HG03060 (cell line): ENCODE measurements around the gene LTBP1.

Experiments used
- ATAC-seq: cut with Tn5 transposase; IDR thresholded peaks from one replicate; pipeline ENCODE4 v1.9.1; 2021; ENCODE audit warnings: low read depth, moderate number of reproducible peaks; ENCODE audit not compliant: unreplicated experiment

The LTBP1 gene

GRCh38 chr2:33278245-33278943, 331.6 kb downstream of the LTBP1 start:
- ATAC-seq: no peak

DNA sequence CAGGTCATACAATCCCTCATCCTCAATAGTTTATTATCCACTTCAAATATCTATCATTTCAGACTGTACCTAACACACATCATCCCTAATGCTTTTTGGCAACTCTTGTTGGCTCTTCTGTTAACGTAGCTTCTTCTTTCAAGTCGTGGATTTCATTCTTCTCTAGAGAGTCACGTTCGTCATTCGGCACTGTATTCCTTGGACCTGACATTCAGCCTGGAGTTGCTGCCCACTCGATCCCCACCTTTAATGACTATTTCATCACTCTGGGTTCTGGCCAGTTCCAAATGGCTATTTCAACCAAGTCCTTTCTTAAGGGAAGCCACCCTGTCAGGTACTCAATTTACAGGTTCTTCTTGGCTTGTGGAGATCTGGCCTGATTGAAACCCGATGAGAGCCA, 337.5 kb downstream of the LTBP1 start:
- no peak for ATAC-seq

DNA sequence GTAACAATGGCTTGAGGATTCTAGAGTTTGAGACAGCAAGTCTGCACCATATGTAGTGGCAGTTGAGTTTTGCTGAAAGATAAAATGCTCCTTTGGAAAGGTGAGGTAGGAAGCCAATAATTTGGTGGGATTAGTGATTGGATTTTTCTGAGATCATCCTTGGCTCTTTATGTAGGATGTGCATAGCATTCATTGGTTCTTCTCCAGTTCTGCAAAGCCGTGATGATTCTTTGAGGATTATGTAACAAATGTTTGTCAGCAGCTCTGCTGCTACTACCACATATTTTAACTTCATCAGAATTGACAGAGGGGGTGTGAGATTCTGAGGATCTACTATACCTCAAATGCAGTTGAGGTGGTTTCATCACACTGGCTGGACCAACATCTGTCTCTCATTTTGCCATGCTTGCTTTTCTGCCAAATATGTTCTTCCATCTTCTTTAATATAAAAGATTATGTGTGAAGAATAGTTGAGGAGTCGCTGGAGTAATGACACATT, 340.8 kb downstream of the LTBP1 start:
- ATAC-seq: no peak

DNA sequence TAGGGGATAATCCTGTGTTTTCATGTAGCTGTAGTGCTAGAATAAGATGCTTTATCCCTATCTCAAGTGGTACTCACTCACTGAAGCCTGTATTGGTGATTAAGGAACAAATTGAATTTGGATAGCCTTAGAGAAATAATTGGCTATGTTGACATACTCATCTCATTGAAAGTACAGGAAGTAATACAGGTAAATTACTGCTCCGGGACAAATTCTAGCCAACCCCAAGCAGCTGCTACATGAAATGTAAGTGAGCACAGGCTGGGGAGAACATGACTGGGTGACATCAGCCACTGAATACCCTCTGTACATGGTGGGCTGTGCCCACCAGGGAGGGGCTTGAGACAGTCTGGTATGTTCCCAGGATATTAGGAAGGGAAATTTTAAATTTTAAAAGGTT, 341.3 kb downstream of the LTBP1 start:
- no peak for ATAC-seq

DNA sequence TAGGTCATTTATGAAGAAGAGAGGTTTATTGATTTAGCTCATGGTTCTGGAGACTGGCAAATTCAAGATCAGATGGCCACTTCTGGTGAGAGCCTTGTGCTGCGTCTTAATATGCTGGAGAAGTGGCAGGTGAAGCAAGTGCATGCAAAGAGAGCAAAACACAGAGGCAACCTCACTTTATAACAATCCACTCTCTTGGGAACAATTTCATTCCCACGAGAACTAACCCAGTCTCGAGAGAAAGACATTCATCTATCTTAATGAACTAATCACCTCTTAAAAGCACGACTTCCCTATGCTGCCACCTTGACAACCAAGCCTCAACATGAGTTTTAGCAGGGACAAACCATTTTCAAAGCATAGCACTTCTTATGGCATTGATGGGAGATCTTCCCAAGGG, 343.2 kb downstream of the LTBP1 start:
- no peak for ATAC-seq

DNA sequence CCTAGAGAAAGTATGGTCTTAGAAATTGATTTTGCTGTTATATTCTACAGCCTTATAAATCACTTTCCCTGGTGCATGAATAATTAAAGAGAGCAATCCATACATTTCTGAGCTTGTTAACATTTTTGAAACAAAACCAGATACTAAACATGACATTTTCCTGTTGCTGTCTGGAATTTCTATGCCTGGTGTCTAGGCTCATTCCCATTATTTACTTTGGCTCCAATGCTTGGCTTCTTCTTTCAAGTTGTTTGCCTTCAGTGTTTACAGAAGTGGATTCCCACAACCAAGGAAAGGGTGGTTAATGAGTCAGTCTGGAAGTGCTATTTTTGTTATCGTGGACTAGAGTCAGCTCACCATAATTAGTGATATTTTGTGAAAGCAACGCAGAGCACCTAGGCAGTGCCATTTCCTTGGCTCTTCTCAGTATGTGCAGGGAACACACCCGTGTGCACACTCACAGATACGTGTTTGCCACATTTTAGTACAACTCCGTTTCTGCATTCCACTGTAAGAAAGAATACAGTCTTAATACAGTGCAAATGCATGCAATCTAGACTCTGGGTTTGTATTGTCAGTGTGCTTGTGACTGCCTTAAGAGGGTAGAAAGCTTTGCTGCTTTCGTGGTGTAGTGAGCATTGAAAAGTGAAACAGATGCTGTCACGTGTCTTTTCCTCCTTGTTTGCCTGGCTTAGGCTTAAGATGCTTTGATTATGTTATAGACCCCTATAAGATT, 344.7 kb downstream of the LTBP1 start:
- no peak for ATAC-seq

DNA sequence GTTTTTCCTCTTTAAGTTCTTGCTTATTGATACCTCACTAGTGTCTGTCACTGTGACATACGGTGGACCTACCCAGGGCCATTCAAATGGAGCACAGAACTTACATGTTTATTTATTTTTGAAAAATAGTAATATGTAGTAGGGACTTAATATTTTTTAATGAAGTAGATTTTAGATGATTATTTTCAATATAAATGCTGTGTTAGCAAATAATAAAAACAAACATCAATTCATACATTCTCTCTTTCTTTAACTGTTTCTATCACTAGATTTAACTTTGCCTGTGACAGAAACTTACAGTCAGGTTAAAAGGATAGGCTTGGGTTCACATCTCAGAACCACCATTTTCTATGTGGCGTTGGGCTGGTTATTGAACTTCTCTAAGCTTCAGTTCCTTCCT, 345.3 kb downstream of the LTBP1 start:
- no peak for ATAC-seq

DNA sequence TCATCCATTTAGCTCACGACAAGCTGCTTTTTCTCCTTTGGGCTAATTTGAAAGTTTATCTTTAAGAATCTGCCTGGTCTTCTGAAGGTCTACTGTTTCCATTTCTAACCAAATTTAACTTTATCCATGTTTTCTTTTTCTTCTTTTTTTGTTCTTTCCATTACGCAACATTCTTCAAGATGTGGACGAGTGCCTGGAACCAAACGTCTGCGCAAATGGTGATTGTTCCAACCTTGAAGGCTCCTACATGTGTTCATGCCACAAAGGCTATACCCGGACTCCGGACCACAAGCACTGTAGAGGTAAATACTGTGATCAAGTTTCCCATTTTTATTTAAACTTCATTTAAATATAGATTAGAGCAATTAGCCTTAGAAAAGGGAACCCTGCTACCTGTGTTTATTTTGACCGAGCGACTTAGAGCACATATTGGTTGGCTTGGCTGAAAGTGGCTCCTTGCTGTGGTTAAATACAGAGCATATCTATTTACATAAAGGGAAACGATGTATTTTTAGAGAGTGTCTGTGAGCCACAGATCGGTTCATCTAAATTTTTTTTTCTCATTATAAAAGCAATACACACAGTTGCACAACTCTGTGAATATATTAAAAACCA, 346.3 kb downstream of the LTBP1 start:
- no peak for ATAC-seq

GRCh38 chr2:33298233-33298632, 351.5 kb downstream of the LTBP1 start:
- ATAC-seq: no peak

GRCh38 chr2:33301355-33301754, 354.6 kb downstream of the LTBP1 start:
- ATAC-seq: no peak

- no peak for ATAC-seq
Measured at GRCh38 chr2:33302348-33302747, 355.6 kb downstream of the LTBP1 start.

GRCh38 chr2:33304032-33304864, 357.5 kb downstream of the LTBP1 start:
- ATAC-seq: no peak

DNA sequence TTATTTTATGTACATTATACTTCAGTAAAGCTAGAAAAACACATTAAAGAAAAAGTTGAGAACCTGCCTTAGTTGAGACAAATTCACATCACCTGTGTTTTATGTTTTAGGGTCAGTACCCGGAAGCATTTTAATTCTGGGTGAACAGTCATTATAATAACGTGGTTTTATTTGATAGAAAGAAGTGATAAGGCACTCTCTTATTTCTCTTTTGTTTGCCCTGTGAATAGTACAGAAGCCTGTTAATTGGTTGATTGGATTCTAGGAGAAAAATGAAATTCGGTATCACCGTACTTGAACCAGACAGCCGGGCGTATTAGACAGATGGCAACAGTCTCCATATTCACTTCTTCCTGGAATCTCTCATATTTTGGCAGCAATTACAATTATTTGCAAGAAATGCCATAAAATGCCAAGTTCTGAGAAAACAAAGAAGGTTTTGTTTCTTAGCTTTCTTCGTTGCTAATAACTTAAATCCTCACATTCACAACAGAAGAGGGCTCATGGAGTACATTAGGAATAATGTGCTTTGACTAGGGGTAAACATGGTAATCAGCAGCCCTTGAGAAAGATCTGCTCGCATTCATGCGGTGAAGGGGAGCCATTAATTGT, 361.0 kb downstream of the LTBP1 start:
- ATAC-seq: no peak

DNA sequence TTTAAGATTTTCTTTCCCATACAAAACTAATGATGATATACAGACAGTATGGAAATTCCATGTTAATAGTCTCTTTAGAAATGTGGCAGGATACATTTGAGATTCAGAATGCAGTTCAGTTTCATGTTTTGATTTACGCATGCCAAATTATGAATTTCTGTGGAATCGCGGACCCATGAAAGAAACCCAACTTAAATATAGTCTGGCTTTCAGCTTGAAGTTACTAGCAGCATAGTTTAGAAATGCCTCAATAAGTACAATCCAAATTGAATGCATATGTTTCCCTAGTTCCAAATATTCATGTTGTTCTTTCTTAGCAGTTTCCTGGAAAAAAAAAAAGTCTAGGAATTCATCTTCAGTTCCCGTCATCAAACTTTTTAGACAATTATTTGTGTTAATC, 365.6 kb downstream of the LTBP1 start:
- no peak for ATAC-seq

- ATAC-seq: no peak
Measured at GRCh38 chr2:33313039-33313438, 366.3 kb downstream of the LTBP1 start.

GRCh38 chr2:33314541-33314940, 367.8 kb downstream of the LTBP1 start:
- ATAC-seq: no peak

- ATAC-seq: no peak
Measured at GRCh38 chr2:33316328-33316727, 369.6 kb downstream of the LTBP1 start.

DNA sequence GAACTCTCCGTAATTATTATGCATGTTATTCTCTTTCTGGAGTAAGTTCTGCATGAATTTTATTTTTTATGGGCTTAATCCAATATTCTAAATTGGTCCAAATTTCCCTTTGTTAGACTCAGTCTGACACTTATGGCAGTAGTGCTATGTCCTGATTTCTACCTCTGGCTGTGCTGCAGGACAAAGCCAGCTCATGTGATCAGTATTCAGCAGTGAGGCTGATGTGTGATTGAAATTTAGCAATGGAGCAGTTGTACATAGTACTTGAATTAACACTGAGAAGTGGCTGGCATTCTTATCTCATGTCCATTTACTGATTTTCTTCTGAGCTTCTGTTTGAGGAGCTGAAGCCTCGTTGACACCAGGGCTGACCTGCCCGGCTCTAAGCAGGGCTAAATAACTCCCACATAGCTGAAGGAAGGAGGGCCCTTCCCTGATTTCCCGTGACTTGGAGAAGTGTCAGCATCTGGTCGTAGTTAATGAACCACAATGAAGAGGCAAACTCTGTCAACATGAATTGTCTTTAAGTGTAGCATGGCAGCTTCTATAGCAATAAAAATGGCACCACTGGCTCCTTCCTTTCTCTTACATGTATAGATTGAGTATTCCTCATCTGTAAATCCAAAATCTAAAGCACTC, 370.7 kb downstream of the LTBP1 start:
- no peak for ATAC-seq

- no peak for ATAC-seq
Measured at GRCh38 chr2:33318456-33318855, 371.7 kb downstream of the LTBP1 start.

- ATAC-seq: no peak
Measured at GRCh38 chr2:33320573-33320972, 373.8 kb downstream of the LTBP1 start.
